ENCODE measurements around the gene DESI2. TPM values are rescaled to one million over a fixed set of nuclear protein-coding genes. Genes with fewer than 3 reads are reported as not detected.

DESI2 gene
- total RNA-seq, 1 donor from 2014 or later, result 43.7 TPM

DNA sequence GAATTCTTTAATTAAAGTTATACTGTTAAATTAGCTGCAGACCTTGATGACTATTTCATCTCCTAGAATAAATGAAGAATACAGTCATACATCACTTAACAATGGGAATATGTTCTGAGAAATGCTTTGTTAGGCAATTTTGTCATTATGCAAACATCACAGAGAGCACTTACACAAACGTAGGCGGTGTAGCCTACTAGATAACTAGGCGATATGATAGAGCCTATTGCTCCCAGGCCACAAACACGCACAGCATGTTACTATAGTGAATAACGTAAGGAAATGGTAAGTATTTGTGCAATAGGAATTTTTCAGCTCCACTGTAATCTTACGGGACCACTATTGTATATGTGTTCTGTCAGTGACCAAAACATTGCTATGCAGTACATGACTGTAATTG is 37.6 kb upstream of the DESI2 start:
- H3K9me3 ChIP-seq, result no peaks in the 10 kb centered on the region
- DNase-seq, result no peak
- peak; percentile 47 to 78 for ATAC-seq
- H3K4me3 ChIP-seq, result no peak overlapping the region
- H3K27me3 ChIP-seq (ENCODE audit: low read depth), result no peaks in the 10 kb centered on the region
- H3K27ac ChIP-seq, result peak overlapping the region; percentile 60
- TF ChIP-seq, protein P1, sequence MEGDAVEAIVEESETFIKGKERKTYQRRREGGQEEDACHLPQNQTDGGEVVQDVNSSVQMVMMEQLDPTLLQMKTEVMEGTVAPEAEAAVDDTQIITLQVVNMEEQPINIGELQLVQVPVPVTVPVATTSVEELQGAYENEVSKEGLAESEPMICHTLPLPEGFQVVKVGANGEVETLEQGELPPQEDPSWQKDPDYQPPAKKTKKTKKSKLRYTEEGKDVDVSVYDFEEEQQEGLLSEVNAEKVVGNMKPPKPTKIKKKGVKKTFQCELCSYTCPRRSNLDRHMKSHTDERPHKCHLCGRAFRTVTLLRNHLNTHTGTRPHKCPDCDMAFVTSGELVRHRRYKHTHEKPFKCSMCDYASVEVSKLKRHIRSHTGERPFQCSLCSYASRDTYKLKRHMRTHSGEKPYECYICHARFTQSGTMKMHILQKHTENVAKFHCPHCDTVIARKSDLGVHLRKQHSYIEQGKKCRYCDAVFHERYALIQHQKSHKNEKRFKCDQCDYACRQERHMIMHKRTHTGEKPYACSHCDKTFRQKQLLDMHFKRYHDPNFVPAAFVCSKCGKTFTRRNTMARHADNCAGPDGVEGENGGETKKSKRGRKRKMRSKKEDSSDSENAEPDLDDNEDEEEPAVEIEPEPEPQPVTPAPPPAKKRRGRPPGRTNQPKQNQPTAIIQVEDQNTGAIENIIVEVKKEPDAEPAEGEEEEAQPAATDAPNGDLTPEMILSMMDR (IDR thresholded peaks at IDR 0.05), result no peak
- H3K36me3 ChIP-seq, result no peaks in the 10 kb centered on the region
- no peaks in the 10 kb centered on the region for H3K4me1 ChIP-seq
- intact Hi-C loops (cut with DNase I), result no loop called here

DNA sequence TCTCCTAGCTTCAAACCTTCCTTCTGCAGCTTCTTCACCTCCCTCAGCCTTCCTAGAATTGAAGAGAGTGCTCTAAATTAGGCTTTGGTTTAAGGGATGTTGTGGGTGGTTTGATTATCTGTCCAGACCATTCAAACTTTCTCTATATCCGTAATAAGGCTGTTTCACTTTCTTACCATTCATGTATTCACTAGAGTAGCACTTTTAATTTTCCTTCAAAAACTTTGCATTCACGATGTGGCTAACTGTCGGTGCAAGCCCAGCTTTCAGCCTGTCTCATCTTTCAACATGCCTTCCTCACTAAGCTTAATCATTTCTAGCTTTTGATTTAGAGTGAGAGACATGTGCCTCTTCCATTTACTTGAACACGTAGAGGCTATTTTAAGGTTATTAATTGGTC is 26.2 kb upstream of the DESI2 start:
- DNase-seq, result no peak
- no peak for ATAC-seq
- Histone ChIP-seq H3K27ac (no peak overlapping the region), H3K9me3 (no peaks in the 10 kb centered on the region), H3K27me3 (ENCODE audit: low read depth) (no peaks in the 10 kb centered on the region), H3K36me3 (no peaks in the 10 kb centered on the region), H3K4me1 (no peaks in the 10 kb centered on the region), H3K4me3 (no peak overlapping the region)
- TF ChIP-seq, protein P1 (IDR thresholded peaks at IDR 0.05), result no peak
- intact Hi-C loops (cut with DNase I), result no loop called here

DNA sequence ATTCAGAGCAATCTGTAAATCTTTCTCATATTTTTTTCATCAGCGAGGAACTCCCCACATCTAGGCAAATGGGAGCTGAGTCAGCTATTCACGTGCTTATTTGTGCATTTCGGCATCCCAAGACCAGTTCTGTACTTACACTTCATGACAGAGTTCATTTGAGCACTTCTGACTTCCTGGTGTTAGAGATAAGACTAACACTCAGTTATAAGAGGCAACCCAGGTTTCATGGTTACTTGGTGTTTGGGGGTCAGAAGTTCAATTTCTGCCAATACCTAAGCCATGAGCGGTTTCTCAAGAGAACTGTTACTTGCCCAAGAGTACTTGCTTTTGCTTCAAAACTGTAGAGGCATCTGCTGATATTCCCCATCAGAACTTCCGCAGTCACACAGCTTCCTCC is 24.1 kb upstream of the DESI2 start:
- TF ChIP-seq, protein P1 (IDR thresholded peaks at IDR 0.05), result no peak
- H3K36me3 ChIP-seq, result no peaks in the 10 kb centered on the region
- no peaks in the 10 kb centered on the region for H3K27me3 ChIP-seq (ENCODE audit: low read depth)
- ATAC-seq, result peak; percentile 87 to 93
- no peaks in the 10 kb centered on the region for H3K9me3 ChIP-seq
- H3K4me3 ChIP-seq, result no peak overlapping the region
- no peak for DNase-seq
- H3K4me1 ChIP-seq, result no peaks in the 10 kb centered on the region
- H3K27ac ChIP-seq, result no peak overlapping the region
- intact Hi-C loops (cut with DNase I), result no loop called here

GRCh38 chr1:244633140-244633539 is 19.8 kb upstream of the DESI2 start:
- Histone ChIP-seq H3K27ac (no peak overlapping the region), H3K9me3 (no peaks in the 10 kb centered on the region), H3K4me3 (no peak overlapping the region), H3K4me1 (no peaks in the 10 kb centered on the region), H3K36me3 (no peaks in the 10 kb centered on the region), H3K27me3 (ENCODE audit: low read depth) (no peaks in the 10 kb centered on the region)
- ATAC-seq, result no peak
- intact Hi-C loops (cut with DNase I), result no loop called here
- no peak for DNase-seq
- TF ChIP-seq, protein P1 (IDR thresholded peaks at IDR 0.05), result no peak

GRCh38 chr1:244634546-244634945 is 18.4 kb upstream of the DESI2 start:
- DNase-seq, result no peak
- Histone ChIP-seq H3K27me3 (ENCODE audit: low read depth) (no peaks in the 10 kb centered on the region), H3K4me1 (no peaks in the 10 kb centered on the region), H3K4me3 (no peak overlapping the region), H3K27ac (no peak overlapping the region), H3K36me3 (no peaks in the 10 kb centered on the region), H3K9me3 (no peaks in the 10 kb centered on the region)
- intact Hi-C loops (cut with DNase I), result no loop called here
- TF ChIP-seq, protein P1 (IDR thresholded peaks at IDR 0.05), result no peak
- no peak for ATAC-seq

All from lower lobe of right lung (tissue), 2 donors.